ENCODE results near the gene TNNC1. TPM values are rescaled to one million over a fixed set of nuclear protein-coding genes. Genes with fewer than 3 reads are reported as not detected.

TNNC1 gene
- total and polyA plus RNA-seq, 4 donors, result 0.21 to 0.75 (median 0.35) TPM

DNA sequence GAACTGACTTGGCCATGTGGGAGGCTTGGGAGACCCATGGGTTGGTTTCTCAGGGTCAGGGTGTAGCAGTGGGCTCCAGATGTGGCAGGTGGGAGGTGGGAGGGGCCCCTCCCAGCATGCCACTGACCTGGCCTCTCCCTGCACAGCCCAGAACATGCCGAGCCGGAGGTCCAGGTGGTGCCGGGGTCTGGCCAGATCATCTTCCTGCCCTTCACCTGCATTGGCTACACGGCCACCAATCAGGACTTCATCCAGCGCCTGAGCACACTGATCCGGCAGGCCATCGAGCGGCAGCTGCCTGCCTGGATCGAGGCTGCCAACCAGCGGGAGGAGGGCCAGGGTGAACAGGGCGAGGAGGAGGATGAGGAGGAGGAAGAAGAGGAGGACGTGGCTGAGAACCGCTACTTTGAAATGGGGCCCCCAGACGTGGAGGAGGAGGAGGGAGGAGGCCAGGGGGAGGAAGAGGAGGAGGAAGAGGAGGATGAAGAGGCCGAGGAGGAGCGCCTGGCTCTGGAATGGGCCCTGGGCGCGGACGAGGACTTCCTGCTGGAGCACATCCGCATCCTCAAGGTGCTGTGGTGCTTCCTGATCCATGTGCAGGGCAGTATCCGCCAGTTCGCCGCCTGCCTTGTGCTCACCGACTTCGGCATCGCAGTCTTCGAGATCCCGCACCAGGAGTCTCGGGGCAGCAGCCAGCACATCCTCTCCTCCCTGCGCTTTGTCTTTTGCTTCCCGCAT, 33.4 kb upstream of the TNNC1 start:
- WGBS, result 93% methylated on average over 31 of the region's 31 CpGs
- Histone ChIP-seq H3K4me3 (ENCODE audit: low read depth in 1 of 3, low read length in 3 of 3) (no peak overlapping the region), H3K4me1 (ENCODE audit: control insufficient read depth in 4 of 4, insufficient read depth in 4 of 4, low read length in 3 of 4) (peaks cover 0 to 12% (median 2%) of the 10 kb centered on the region in 4 donors), H3K27me3 (ENCODE audit: control insufficient read depth in 4 of 4, insufficient read depth in 4 of 4, low read length in 3 of 4) (no peaks in the 10 kb centered on the region), H3K36me3 (ENCODE audit: control insufficient read depth in 4 of 4, insufficient read depth in 3 of 4, low read depth in 1 of 4, low read length in 3 of 4) (peaks cover 15 to 65% (median 36%) of the 10 kb centered on the region in 4 donors), H3K9me3 (ENCODE audit: control insufficient read depth in 4 of 4, low read length in 3 of 4) (no peaks in the 10 kb centered on the region), H3K9ac (ENCODE audit: low read depth in 1 of 2, low read length in 2 of 2) (no peak overlapping the region), H3K27ac (ENCODE audit: low read depth in 1 of 2, low read length in 2 of 2) (no peak overlapping the region)
- TF ChIP-seq CTCF (IDR thresholded peaks at IDR 0.05; ENCODE audit: low read depth, low read length, missing input control) (no peak), GABPA (IDR thresholded peaks at IDR 0.05 in 1 of 2, conservative IDR thresholded peaks at IDR 0.05 in 1 of 2) (no peak), HNF4G (IDR thresholded peaks at IDR 0.05) (no peak), YY1 (IDR thresholded peaks at IDR 0.05) (no peak), FOXA2 (IDR thresholded peaks at IDR 0.05) (no peak), SP1 (IDR thresholded peaks at IDR 0.05) (no peak), EGR1 (IDR thresholded peaks at IDR 0.05; ENCODE audit: low read depth in 2 of 2) (no peak), NR2F2 (IDR thresholded peaks at IDR 0.05) (no peak)
- TF ChIP-seq, protein P1, sequence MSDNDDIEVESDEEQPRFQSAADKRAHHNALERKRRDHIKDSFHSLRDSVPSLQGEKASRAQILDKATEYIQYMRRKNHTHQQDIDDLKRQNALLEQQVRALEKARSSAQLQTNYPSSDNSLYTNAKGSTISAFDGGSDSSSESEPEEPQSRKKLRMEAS (IDR thresholded peaks at IDR 0.05), result no peak
- DNase-seq (ENCODE audit: low spot score), result no peak

- H3K9me3 ChIP-seq (ENCODE audit: control insufficient read depth in 4 of 4, low read length in 3 of 4), result no peaks in the 10 kb centered on the region
- H3K27ac ChIP-seq (ENCODE audit: low read depth in 1 of 2, low read length in 2 of 2), result no peak overlapping the region
- H3K4me1 ChIP-seq (ENCODE audit: control insufficient read depth in 4 of 4, insufficient read depth in 4 of 4, low read length in 3 of 4), result peaks cover 0 to 15% (median 4%) of the 10 kb centered on the region in 4 donors
- no peak for DNase-seq (ENCODE audit: low spot score)
- peaks cover 6 to 57% (median 29%) of the 10 kb centered on the region in 4 donors for H3K36me3 ChIP-seq (ENCODE audit: control insufficient read depth in 4 of 4, insufficient read depth in 3 of 4, low read depth in 1 of 4, low read length in 3 of 4)
- no peaks in the 10 kb centered on the region for H3K27me3 ChIP-seq (ENCODE audit: control insufficient read depth in 4 of 4, insufficient read depth in 4 of 4, low read length in 3 of 4)
- 85% methylated on average over 10 of the region's 10 CpGs for WGBS
- TF ChIP-seq, protein P1 (IDR thresholded peaks at IDR 0.05), result no peak
- TF ChIP-seq NR2F2 (IDR thresholded peaks at IDR 0.05), result peak; percentile 82
- TF ChIP-seq, protein P2, sequence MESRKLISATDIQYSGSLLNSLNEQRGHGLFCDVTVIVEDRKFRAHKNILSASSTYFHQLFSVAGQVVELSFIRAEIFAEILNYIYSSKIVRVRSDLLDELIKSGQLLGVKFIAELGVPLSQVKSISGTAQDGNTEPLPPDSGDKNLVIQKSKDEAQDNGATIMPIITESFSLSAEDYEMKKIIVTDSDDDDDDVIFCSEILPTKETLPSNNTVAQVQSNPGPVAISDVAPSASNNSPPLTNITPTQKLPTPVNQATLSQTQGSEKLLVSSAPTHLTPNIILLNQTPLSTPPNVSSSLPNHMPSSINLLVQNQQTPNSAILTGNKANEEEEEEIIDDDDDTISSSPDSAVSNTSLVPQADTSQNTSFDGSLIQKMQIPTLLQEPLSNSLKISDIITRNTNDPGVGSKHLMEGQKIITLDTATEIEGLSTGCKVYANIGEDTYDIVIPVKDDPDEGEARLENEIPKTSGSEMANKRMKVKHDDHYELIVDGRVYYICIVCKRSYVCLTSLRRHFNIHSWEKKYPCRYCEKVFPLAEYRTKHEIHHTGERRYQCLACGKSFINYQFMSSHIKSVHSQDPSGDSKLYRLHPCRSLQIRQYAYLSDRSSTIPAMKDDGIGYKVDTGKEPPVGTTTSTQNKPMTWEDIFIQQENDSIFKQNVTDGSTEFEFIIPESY (IDR thresholded peaks at IDR 0.05), result no peak
- no peak for TF ChIP-seq CTCF (IDR thresholded peaks at IDR 0.05; ENCODE audit: low read depth, low read length, missing input control)
- TF ChIP-seq ATF3 (IDR thresholded peaks at IDR 0.05), result no peak
- H3K4me3 ChIP-seq (ENCODE audit: low read depth in 1 of 3, low read length in 3 of 3), result no peak overlapping the region
- H3K9ac ChIP-seq (ENCODE audit: low read depth in 1 of 2, low read length in 2 of 2), result no peak overlapping the region
Observed at GRCh38 chr3:52484680-52485461, 31.0 kb upstream of the TNNC1 start.

All from liver (tissue), 9 donors.